ENCODE results near the gene HERPUD1.
"Not testable (repeated sequence)": the region's sequence is repeated elsewhere in the genome, so short reads cannot be mapped to it uniquely, and the experiment has no call there.

HERPUD1 gene

GRCh38 chr16:56983211-56983751, 51.3 kb downstream of the HERPUD1 start:
- DNase-seq: no peak

GRCh38 chr16:56984639-56985038, 52.7 kb downstream of the HERPUD1 start:
- no peak for DNase-seq

DNA sequence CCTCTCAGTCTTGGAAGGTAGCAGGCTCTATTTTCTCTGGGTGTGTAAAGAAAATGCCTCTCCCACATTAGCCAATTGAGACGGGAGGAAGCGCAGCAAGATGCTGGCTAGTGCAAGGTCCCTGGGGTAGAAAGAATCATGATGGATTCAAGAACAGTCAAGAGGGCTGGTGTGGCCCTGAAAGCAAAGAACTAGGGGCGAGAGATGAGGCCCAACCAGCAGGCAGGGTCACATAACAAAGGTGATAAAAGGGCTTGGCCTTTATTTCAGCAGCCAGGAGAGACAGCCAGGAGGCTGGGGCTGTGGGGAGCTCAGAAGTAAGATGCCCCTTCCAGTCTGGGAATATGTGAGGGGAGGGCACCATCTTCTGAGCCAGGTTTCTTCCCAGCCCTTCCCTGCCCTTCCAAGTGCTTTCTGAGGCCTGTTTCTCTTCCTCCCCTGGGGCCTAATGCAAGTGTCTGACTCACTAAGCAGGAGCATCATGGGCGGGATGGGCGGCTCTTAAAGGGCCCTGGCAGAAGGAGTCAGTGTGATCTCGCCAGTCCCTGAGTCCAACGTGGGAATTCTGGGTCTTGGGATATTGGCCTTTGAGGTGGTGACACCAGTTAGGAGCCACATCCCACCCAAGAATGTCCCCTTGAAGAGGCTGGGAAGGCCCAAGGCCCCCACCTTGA, 53.5 kb downstream of the HERPUD1 start:
- DNase-seq: no peak

DNA sequence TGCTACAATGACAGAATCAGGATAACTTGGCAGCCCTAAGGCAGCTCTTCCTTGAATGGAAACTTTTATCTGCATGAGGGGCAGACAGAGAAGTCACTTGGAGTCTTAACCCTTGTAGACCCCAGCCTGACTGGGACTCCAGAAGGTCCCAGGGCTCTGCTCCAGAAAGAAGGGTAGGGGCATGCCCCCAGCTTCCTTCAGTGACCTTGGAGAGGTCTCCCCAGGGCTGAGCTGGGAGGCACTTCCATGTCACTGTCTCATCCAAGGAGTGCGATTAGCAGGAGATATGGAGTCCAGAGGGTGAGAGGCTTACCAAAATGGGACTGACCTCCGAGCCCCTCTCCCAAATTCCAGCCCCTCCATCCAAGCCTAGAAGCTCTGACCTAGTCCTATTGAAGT, 54.0 kb downstream of the HERPUD1 start:
- no peak for DNase-seq

GRCh38 chr16:56986361-56986760, 54.4 kb downstream of the HERPUD1 start:
- DNase-seq: no peak

DNA sequence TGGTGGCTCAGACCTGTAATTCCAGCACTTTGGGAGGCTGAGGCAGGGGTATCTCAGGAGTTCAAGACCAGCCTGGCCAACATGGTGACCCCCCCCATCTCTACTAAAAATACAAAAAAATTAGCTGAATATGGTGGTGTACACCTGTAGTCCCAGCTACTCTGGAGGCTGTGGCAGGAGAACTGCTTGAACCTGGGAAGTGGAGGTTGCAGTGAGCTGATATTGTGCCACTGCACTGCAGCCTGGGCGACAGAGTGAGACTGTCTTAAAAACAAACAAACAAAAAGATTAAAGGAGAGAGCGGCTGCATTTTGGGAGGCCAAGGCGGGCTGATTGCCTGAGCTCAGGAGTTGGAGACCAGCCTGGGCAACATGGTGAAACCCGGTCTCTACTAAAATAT, 55.0 kb downstream of the HERPUD1 start:
- DNase-seq: not testable (repeated sequence)

DNA sequence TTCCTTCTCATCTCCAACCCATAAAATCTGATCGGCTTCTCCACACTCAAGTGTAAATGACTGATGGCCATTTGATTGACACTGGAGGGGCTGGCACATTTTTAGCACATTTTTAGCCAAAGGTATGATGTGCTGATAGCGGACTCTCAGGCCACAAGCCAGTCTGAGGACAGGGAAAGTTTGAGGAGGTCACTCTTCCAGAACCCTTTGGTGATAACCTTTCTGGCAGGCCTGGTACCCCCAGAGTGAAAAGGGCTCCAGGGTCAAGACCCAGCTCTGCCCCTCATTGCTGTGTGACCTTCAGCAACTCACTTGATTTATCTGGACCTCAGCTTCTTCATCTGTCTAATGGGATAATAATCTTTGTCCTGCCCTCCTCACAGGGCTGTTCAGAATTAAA, 55.8 kb downstream of the HERPUD1 start:
- no peak for DNase-seq

GRCh38 chr16:56988161-56988947, 56.4 kb downstream of the HERPUD1 start:
- DNase-seq: no peak

GRCh38 chr16:56988948-56989945, 57.3 kb downstream of the HERPUD1 start, which contains the start of gene NLRC5:
Gene NLRC5, plus strand, starts transcription at chr16:56989557. Its CDS starts 31,156 bp downstream, at chr16:57020713.
- DNase-seq: peak; percentile 59

- DNase-seq: no peak
These were observed 58.0 kb downstream of the HERPUD1 start for GRCh38 chr16:56989988-56990387.

DNA sequence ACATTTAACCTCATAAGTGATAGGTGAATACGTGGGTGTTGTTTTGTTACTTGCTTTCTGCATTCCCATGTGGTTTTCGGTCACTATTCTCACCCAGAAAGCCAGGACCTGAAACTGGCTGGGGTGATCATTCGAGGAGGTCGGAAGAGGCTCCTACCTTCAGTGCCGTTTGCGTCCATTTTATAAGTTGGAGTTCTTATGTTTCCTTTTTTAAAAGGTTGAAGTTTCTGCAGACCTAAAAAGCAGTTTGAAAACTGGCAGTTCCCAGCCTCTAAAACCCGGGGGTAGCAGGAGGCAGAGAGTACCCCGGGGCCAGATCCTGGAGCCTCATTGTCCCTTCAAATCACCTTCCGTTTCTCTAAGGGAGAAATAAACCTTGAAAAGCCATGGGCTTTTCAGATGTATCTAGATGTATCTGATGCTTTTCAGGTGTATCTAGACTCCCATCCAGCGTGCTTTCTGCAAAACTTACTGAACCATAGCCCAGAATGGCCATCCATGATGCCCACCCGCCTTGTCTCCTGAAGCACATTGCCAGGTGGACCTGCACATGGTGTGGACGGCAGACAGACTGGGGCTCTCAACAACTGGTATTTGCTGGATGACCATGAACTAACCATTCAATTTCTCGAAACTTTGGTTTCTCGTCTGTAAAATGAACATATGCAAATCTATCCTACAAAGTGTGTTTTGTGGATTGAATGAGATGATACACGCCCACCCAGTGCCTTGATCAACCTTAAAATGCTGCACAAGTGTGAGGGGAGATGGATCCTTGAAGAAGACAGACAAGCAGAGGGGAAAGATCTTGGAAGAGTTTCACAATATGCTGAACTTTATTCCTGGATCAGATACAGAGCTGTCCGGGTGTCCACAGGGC, 58.7 kb downstream of the HERPUD1 start:
- no peak for DNase-seq

- DNase-seq: not testable (repeated sequence)
These were observed 60.5 kb downstream of the HERPUD1 start for GRCh38 chr16:56992431-56992830.

DNA sequence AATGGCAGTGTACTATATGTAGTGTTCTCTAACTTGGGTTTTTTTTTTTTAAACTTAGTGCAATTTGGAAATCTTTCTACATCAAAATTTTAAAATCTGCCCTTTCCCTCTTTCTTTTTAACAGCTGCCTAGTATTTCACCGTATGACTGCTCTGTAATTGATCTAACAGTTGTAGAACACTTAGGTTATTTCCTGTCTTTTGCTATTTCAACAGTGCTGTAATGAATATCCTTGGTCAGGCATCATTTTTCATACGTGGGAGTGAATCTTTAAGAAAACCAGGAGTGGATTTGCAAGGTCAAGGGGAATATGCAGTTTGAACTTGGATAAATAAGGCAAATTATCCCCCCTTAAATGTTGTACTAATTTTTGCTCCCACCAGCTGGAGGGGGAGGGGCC, 61.3 kb downstream of the HERPUD1 start:
- no peak for DNase-seq

DNA sequence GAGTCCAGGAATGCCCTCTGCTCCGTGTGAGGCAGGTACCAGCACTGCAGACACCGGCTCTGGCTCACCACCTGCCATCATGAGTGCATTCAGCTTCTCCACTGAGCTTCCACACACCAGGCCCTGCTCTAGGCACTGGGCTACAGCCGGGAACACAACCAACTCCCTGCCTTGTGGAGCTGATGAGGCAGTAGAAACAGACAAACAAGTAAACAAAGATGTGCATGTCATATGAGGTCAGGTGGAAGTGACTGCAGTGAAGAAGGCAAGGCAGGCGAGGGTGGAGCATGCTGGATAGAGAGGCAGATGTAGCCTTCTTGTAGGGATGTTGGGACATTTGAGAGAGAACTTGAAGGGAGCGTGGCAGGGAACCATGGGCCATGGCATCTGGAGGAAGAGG, 62.4 kb downstream of the HERPUD1 start:
- DNase-seq: no peak

Data from GF-D8 (cell line).